Measurements from ENCODE around the gene TMPRSS3. TPM values are rescaled to one million over a fixed set of nuclear protein-coding genes. Genes with fewer than 3 reads are reported as not detected.

The TMPRSS3 gene
- total and polyA plus RNA-seq, 2 of the 13 experiments (the other 11 are each of a cell fraction or from before 2014, with no cell fraction given), result 2.8 to 16.9 TPM

- no peak for TF ChIP-seq TRIM22 (IDR thresholded peaks at IDR 0.05)
- 0 out of 2 replicates have a peak, but pooled peaks have one; percentile 19 for TF ChIP-seq MIER2 (CRISPR knock-in tag; IDR thresholded peaks at IDR 0.05)
- 0 out of 2 replicates have a peak, but pooled peaks have one; percentile 37 for TF ChIP-seq SRY (CRISPR knock-in tag; IDR thresholded peaks at IDR 0.05)
- TF ChIP-seq ZNF501 (CRISPR knock-in tag; IDR thresholded peaks at IDR 0.05), result 0 out of 2 replicates have a peak, but pooled peaks have one; percentile 18
- peak; percentile 47; the same call in 1 of the 2 replicates for TF ChIP-seq KDM2A (CRISPR knock-in tag; IDR thresholded peaks at IDR 0.05; ENCODE audit: borderline replicate concordance, low read depth)
- no peak for TF ChIP-seq DPF2 (CRISPR knock-in tag; IDR thresholded peaks at IDR 0.05; ENCODE audit: borderline replicate concordance, low read depth)
- no peak for TF ChIP-seq ZSCAN29 (CRISPR knock-in tag; conservative IDR thresholded peaks at IDR 0.05)
- TF ChIP-seq GABPB1 (CRISPR knock-in tag; IDR thresholded peaks at IDR 0.05), result 0 out of 2 replicates have a peak, but pooled peaks have one; percentile 8
- TF ChIP-seq ZC3H4 (CRISPR knock-in tag; IDR thresholded peaks at IDR 0.05; ENCODE audit: borderline replicate concordance), result no peak
- 0 out of 2 replicates have a peak, but pooled peaks have one; percentile 32 for TF ChIP-seq ZNF580 (CRISPR knock-in tag; IDR thresholded peaks at IDR 0.05; ENCODE audit: borderline replicate concordance, low read depth)
- TF ChIP-seq ZNF10 (CRISPR knock-in tag; IDR thresholded peaks at IDR 0.05; ENCODE audit: borderline replicate concordance, low read depth), result no peak
- no peak for TF ChIP-seq ZNF879 (CRISPR knock-in tag; IDR thresholded peaks at IDR 0.05)
- TF ChIP-seq SOX13 (IDR thresholded peaks at IDR 0.05), result no peak
- 0 out of 4 replicates have a peak, but pooled peaks of 1 of the 2 experiments have one; percentile 8 for TF ChIP-seq SOX13 (CRISPR knock-in tag; conservative IDR thresholded peaks at IDR 0.05 in 1 of 2, IDR thresholded peaks at IDR 0.05 in 1 of 2)
- TF ChIP-seq GATAD2A (CRISPR knock-in tag; IDR thresholded peaks at IDR 0.05), result 0 out of 2 replicates have a peak, but pooled peaks have one; percentile 24
- peak; percentile 15; the same call in 1 of the 2 replicates for TF ChIP-seq HNF1B (CRISPR knock-in tag; IDR thresholded peaks at IDR 0.05)
- TF ChIP-seq PRPF4 (IDR thresholded peaks at IDR 0.05; ENCODE audit: low read depth, low read length, poor library complexity, severe bottlenecking), result no peak
- peak; percentile 71 for TF ChIP-seq STAG1 (CRISPR knock-in tag; IDR thresholded peaks at IDR 0.05)
- peak; percentile 77 for TF ChIP-seq XRCC5 (optimal IDR thresholded peaks at IDR 0.05; ENCODE audit: low read length)
- TF ChIP-seq MYPOP (CRISPR knock-in tag; IDR thresholded peaks at IDR 0.05), result 0 out of 2 replicates have a peak, but pooled peaks have one; percentile 48
- no peak for TF ChIP-seq MTF2 (CRISPR knock-in tag; IDR thresholded peaks at IDR 0.05; ENCODE audit: borderline replicate concordance)
- TF ChIP-seq FOSL2 (CRISPR knock-in tag; IDR thresholded peaks at IDR 0.05), result peak; percentile 35
- TF ChIP-seq, protein P1, sequence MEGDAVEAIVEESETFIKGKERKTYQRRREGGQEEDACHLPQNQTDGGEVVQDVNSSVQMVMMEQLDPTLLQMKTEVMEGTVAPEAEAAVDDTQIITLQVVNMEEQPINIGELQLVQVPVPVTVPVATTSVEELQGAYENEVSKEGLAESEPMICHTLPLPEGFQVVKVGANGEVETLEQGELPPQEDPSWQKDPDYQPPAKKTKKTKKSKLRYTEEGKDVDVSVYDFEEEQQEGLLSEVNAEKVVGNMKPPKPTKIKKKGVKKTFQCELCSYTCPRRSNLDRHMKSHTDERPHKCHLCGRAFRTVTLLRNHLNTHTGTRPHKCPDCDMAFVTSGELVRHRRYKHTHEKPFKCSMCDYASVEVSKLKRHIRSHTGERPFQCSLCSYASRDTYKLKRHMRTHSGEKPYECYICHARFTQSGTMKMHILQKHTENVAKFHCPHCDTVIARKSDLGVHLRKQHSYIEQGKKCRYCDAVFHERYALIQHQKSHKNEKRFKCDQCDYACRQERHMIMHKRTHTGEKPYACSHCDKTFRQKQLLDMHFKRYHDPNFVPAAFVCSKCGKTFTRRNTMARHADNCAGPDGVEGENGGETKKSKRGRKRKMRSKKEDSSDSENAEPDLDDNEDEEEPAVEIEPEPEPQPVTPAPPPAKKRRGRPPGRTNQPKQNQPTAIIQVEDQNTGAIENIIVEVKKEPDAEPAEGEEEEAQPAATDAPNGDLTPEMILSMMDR (CRISPR knock-in tag; IDR thresholded peaks at IDR 0.05), result peak; percentile 87
- 0 out of 2 replicates have a peak, but pooled peaks have one; percentile 48 for TF ChIP-seq MIXL1 (CRISPR knock-in tag; IDR thresholded peaks at IDR 0.05)
These were observed 57.8 kb downstream of the TMPRSS3 start (continued) for GRCh38 chr21:42337830-42338728.

Data from HepG2 (cell line).